HG03469 (cell line): ENCODE data around the gene PDZK1IP1.
"Not testable (repeated sequence)": the region's sequence is repeated elsewhere in the genome, so short reads cannot be mapped to it uniquely, and the experiment has no call there.

Experiments
- ATAC-seq: cut with Tn5 transposase; IDR thresholded peaks from one replicate; pipeline ENCODE4 v1.9.1; 2021; ENCODE audit warnings: mild to moderate bottlenecking, moderate library complexity, moderate number of reproducible peaks; ENCODE audit not compliant: unreplicated experiment

The PDZK1IP1 gene

GRCh38 chr1:47181955-47182675, 7.7 kb downstream of the PDZK1IP1 start:
- no peak for ATAC-seq

GRCh38 chr1:47181095-47181954, 8.5 kb downstream of the PDZK1IP1 start:
- no peak for ATAC-seq

- ATAC-seq = no peak
Measured at GRCh38 chr1:47180603-47181094, 9.2 kb downstream of the PDZK1IP1 start.

GRCh38 chr1:47179988-47180563, 9.8 kb downstream of the PDZK1IP1 start:
- no peak for ATAC-seq

- peak; percentile 80 for ATAC-seq
Measured at GRCh38 chr1:47179017-47179987, 10.5 kb downstream of the PDZK1IP1 start.

- no peak for ATAC-seq
Measured at GRCh38 chr1:47178654-47179016, 11.2 kb downstream of the PDZK1IP1 start.

GRCh38 chr1:47178020-47178419, 11.8 kb downstream of the PDZK1IP1 start:
- ATAC-seq = no peak

- ATAC-seq = no peak
Measured at GRCh38 chr1:47175227-47175934, 14.5 kb downstream of the PDZK1IP1 start.

GRCh38 chr1:47174656-47175020, 15.2 kb downstream of the PDZK1IP1 start:
- ATAC-seq = no peak

GRCh38 chr1:47172782-47173181, 17.1 kb downstream of the PDZK1IP1 start:
- ATAC-seq = no peak

- no peak for ATAC-seq
Measured at GRCh38 chr1:47164552-47164951, 25.3 kb downstream of the PDZK1IP1 start.

- ATAC-seq = no peak
Measured at GRCh38 chr1:47161298-47162040, 28.4 kb downstream of the PDZK1IP1 start.

- no peak for ATAC-seq
Measured at GRCh38 chr1:47160716-47161115, 29.1 kb downstream of the PDZK1IP1 start.

- not testable (repeated sequence) for ATAC-seq
Measured at GRCh38 chr1:47157957-47158356, 31.9 kb downstream of the PDZK1IP1 start.

- ATAC-seq = not testable (repeated sequence)
Measured at GRCh38 chr1:47156457-47156856, 33.4 kb downstream of the PDZK1IP1 start.

- ATAC-seq = not testable (repeated sequence)
Measured at GRCh38 chr1:47149162-47149561, 40.7 kb downstream of the PDZK1IP1 start.

GRCh38 chr1:47147047-47147785, 42.6 kb downstream of the PDZK1IP1 start:
- ATAC-seq = no peak

GRCh38 chr1:47146495-47146894, 43.3 kb downstream of the PDZK1IP1 start:
- ATAC-seq = not testable (repeated sequence)
